ENCODE measurements around the gene SPATA19.
"Not testable (repeated sequence)": the region's sequence is repeated elsewhere in the genome, so short reads cannot be mapped to it uniquely, and the experiment has no call there.

The SPATA19 gene, protein sequence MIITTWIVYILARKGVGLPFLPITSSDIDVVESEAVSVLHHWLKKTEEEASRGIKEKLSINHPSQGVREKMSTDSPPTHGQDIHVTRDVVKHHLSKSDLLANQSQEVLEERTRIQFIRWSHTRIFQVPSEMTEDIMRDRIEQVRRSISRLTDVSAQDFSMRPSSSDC

DNA sequence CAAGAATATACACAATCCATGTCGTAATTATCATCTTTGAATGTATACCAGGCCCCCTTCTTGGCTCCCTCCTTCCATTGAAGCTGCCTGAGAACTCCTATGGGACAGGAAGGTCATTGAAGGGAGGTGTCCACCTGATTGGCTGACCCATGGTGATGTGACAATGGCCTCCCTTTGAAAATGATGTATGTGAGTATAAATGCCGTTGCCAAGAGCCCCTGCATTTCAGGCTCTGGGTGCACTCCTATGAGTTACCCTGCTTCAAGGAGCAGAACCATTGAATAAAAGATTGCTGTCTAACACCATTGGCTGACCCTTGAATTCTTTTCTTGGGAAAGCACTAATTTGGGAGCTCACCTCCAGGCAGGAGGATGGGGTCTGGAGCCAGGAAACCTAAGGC is at the start of gene SPATA19:
Gene SPATA19, minus strand, starts transcription at position 101 of the 400 bp plus-strand sequence. Its CDS starts 67 bp downstream, at position 34.
- DNase-seq = no peak

DNA sequence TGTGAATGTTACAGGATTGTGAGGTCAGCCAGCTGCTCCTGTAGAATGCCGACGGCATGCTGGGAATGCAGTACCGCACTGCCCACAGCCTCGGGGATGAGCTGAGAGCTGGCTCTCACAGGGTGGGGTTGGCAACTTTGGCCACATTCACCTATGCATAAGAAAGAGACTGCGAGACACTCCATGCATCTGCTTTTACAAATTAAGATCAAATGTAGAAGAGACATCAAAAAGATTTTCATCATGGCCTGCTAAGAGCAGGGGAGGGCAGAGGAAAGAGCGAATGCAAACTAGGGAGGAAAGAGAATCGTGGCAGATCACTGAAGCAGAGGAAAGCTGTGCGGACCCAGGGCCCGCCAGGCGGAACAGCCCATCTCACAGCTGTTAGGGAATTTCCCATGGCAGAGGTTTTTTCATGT is 49.8 kb upstream of the SPATA19 start:
- DNase-seq = no peak

DNA sequence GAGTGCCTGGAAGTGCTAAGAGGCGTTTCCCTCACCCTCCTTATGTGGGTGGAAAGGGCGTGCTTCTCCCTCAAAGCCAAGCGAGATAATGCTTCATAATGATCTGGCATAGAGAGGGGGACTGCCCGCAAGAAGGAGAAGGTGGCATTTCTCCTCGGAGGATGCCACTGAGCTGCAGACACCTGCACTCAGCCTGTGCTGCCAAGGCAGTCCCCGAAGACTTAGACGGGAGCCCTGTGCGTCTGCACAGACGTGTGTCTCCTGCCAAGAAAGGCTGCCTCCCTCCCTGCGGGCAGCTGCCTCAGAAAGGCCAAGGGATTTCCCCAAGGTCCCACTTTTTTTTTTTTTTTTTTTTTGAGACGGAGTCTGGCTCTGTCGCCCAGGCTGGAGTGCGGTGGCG is 48.1 kb upstream of the SPATA19 start:
- DNase-seq = no peak

DNA sequence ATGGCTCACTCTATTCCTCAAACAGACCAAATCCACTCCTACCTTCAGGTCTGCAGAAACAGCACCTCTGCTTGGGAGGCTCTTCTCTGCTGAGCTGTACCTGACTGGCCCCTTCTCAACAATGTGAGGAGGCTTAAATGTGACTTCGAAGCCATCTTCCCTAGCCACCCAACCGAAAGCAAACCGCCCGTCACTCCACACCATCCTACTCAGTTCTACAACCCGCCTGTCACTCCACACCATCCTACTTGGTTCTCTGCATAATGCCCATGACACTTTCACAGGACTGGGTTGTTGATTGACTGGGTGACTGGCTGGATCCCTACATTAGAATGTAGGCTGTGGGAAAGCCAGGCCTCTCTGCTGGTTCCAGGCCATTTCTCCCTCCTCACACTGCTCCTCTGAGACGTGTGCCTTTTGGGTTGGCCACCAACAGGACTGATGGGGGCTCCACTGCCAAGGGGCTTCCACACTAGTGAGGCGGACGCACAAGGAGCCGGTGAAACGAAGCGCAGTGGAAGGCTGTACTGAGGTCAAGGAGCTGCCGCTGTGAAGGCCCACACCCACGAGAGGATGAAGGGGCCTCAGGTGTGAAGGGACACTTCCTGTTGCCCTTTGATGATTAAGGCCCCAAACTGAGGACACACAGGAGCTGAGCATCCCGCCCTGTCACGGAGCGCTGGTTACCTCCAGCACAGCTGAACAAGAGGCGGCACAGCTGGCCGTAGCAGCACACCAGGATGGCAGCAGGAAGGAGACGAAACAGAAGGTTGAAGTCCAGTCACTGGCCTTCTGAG is 47.5 kb upstream of the SPATA19 start:
- DNase-seq = no peak

DNA sequence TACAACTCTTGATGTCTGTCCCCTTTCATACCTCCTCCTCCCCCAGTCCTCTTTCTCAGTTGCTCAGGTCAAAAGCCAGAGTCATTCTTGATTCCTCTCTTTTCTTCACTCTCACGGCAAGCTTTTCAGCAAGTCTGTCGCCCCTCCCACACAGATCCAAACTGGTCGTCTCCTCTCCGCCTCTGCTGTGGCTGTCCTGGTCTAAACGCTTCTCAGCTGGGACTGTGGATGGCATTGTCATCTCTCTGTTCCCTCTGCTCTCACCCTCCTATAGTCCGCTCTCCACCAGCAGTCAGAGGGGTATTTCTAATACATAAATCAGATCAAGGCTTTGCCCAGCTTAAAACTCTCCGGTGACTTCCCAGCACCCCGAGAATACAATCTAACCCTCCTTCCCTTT is 46.8 kb upstream of the SPATA19 start:
- DNase-seq = no peak

DNA sequence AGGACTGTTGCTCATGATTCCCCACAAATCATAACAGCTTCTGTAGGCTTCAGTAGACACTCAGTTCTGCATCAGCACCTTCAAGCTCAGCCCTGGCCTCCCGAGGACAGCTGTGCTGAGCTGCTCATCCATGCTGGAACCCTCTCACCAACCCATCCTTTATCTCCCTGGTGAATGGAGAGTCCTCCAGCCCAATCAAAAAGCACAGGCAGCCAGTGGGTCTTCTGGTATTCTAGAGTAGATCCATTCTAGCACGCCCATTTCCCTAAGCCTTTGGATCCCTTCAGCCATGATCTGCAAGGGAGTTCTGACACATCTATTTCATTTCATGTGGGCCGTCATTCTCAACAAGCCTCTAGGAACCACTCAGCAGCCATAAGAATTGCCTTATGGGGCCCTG is 44.6 kb upstream of the SPATA19 start:
- no peak for DNase-seq

DNA sequence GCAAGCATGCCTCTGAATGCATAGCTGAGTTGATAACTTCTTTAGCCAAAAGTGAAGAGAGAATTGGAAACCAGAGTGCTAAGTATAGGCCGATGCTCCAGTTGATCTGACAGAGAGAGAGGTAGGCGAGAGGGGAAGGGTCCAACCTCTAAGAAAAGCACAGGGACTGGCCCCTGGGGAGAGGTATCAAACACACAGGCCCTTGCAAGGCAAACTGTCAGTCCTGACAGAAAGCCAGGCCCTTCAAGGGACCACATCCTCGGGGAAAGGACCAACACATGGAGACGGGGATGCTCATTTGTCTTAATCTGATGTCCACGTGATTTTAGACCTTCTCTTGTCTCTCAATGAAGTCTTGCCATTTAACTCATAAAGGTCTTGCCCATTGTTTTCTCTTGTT is 43.9 kb upstream of the SPATA19 start:
- DNase-seq = no peak

DNA sequence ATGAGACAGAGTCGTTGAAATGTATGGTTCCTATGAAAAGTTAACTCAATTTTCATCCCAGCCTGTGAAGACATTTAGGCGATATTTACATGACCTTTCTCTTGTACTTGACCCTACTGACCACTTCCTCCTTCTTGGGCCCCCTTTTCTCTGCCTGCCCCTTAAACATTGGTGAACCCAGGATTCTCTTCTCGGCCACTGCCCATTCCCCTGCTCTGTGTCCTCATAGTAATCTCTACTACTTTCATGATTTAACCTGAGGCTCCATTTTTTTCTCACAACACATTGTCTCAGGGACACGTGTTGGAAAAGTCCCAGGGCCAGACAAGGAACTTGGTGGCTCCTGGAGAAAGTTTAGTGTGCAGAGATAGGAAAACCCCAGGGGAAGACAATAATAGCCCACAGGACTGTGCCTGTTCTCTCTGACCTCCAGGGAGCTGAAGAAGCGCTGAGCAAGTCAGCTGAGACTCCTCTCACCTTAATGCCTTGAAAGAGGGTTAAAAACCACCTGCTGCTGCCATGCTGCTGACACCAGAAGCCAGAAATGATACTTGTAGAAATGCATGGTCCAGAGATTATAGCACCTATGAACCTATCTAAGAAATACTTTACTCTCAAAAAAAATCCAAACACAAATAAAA is 42.5 kb upstream of the SPATA19 start:
- DNase-seq = no peak

DNA sequence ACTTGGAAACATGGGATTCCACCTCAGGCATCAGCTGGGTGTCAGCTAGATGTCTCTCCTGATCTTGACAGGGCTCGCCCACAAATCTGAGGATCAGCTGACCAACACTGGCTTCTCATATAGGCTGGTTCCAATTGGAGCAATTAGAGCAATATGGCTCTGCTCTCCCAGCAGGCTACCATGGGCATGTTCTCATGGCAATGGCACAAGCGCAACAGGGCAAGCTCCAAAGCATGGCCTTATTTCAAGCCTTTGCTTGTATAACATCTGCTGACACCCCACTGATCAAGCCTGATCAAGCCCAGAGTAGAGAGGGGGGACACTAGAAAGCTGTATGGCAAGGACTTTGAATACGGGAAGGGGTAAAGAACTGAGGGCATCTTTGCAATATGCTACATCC is 40.7 kb upstream of the SPATA19 start:
- no peak for DNase-seq

DNA sequence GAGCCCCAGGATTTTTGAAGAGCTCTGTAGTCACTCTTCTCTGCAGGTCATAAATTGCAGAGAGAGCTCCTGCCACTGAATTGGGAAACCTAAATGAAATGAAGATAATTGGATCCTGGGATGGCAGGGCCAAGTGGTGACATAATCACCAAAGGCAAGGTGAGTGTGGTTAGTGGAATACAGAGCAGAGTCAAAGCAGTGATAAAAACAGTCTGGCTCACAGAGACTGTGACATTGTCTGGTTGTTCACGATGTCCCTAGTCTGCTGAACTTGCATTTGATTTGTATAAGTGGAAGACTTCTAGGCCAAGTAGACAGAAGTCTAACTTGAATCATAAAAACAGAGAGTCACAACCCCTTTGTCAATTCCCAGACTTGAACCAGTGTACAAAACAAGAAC is 26.8 kb upstream of the SPATA19 start:
- no peak for DNase-seq

DNA sequence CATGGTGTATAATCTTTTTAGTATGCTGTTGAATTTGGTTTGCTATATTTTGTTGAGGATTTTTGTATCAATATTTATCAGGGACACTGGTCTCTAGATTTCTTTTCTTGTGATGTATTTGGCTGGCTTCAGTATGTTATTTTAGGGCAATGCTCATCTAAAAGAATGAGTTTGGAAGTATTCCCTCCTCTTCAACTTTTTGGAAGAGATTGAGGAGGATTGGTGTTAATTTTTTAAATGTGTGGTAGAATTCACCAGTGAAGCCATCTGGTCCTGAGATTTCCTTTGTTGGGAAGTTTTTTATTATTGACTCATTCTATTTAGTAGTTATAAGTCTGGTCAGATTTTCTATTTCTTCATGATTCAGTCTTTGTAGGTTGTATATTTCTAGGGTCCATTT is 22.1 kb upstream of the SPATA19 start:
- DNase-seq = no peak

DNA sequence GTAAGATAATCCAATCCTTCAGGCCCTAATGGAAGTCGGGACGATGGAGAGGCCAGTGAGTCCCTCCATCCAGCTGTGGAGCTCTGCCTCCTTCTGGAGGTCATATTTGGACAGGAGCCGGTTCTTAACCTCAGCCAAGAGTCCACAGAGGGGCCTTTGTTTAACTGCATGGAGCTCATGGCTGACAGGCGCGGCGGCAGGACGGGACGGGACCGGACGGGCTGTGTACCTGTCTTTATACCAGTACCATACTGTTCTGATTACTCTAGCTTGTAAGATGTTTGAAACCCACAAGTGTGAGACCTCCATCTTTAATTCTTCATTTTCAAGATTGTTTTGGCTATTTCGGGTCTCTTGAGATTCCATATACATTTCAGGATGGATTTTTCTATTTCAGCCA is 20.2 kb upstream of the SPATA19 start:
- DNase-seq = no peak

DNA sequence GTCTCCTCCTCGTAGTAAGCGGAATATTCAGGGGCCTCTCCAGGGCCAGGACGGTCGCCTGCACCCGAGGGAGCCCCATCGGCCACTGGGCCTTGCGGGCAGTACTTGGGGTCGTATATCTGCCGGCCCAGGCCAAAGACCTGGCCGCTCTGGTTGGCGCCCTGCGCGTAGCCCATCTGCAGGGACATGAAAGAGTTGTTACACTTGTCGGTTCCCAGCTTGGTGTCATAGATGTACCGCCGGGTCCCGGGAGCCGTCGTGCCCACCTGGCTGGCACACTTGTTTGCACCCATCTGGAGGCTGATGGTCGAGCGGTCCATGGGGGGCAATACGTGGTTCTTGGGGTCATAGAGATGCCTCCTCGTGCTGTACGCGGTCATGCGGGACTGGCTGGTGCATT is 19.4 kb upstream of the SPATA19 start:
- DNase-seq = no peak

DNA sequence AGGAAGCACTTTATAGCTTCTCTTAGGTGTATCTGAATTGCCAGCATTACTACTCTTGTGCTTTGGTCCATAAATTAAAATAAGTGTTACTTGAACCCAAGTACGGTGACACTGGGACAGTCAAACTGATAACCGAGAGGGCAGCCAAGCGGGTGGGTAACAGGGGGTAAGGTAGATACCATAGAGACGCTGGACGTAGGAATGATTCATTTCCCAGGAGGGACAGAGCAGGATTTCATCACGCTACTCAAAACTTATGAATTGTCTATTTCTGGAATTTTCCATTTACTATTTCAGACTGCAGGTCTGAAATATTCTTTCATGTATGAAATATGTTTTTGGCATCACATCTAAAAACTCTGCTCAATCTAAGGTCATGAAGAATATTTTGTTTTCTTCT is 14.8 kb upstream of the SPATA19 start:
- no peak for DNase-seq

DNA sequence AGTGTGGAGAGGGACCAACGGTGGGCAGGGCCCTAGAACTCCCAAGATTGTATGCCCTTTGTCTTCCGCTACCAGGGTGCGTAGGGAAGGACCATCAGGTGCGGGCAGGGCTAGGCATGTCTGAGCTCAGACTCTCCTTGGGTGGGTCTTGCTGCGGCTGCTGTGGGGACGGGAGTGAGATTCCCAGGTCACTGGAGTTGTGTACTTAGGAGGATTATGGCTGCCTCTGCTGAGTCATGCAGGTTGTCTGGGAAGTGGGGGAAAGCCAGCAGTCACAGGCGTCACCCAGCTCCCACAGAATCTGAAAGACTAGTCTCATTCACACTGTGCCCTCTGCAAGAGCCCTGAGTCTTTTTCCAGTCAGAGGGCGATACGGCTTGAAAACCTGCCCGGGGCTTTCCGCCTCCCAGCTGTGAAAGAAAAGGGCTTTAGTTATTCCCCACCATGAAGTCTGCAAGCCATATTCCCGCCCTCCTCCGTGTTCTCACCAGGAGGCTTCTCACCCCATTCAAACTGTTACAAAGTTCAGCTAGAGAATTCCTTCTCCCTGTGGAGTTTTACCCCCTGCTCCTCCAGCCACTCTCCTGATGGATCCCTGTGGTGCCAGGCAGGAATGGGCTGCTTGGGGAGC is 9.1 kb upstream of the SPATA19 start:
- not testable (repeated sequence) for DNase-seq

DNA sequence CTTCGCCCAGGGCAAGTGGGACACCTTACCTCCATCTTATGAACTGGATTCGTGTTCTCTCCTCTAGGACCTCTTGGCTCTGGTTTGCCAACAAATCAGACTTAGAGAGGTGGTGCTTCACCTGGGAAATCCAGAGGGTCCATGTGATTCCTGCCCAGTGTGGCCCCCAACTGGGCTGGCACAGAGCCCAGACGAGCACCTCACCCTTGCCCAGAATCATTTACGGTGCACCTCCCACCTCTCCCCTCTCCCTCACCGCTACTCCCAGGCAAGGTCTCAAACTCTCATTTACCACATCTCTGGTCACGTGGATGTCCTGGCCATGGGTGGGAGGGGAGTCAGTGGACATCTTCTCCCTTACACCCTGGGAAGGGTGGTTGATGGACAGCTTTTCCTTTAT is 1.1 kb downstream of the SPATA19 start:
- no peak for DNase-seq

DNA sequence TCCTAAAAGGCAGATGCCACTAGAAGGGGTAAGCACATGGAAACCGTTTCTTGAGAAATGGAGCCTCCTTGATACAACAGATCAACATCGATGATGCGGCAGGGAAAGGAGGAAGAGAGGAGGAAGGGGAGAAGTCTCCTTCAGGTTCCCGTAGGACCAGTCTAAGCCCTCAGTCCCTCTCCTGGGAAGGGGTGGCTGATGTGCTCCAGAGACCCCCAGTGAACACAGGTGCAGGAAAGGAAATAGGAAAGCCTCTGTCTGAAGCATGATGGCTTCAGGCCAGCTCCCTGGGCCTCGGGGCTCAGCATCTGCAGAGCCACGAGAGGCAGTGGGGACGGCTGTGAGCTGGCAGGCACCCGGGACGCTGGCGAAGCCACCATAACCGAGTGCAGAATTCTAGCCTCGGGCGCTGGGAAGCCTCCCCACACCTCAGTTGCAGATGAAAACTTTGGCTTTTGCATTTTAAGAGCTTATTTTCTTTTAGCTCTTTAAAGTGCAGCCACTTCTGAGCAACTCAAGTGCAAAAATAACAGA is 1.8 kb downstream of the SPATA19 start:
- DNase-seq = no peak

DNA sequence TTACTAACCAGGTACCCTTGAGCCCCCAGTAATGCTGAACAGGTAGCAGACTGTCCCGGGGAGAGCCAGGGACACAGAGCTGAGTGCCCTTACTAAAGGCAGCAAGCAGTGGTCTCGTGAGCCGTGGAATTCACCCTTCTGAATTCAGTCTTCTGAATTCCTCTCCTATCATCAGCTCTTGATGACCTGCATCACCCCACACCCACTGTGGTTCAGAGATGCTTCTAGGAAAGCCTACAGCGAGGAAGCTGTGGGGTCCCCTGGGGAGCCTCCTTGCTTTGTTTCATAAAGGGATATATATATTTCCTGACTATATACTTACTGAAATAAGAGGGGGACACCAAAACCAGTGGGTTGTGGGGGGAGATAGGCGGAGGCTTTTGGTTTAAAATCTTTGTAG is 2.6 kb downstream of the SPATA19 start:
- no peak for DNase-seq

DNA sequence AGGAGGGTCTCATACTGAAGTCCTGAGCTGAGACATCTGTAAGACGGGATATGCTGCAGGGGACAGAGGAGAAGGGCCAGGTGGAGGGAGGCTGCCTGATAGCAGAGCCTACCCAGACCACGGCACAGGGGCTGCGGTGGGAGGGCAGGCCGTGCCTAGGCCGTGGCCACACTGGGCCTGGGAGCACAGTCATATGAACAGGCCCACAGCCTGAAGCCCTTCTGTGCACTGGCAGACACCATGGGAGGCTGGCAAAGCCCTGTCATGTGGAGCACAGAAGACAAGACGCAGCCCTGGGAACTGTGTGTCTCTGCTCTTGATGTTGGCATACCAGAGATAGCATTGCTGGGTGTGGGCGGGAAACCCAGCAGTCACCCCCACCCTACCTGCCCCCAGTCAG is 3.3 kb downstream of the SPATA19 start:
- DNase-seq = no peak

DNA sequence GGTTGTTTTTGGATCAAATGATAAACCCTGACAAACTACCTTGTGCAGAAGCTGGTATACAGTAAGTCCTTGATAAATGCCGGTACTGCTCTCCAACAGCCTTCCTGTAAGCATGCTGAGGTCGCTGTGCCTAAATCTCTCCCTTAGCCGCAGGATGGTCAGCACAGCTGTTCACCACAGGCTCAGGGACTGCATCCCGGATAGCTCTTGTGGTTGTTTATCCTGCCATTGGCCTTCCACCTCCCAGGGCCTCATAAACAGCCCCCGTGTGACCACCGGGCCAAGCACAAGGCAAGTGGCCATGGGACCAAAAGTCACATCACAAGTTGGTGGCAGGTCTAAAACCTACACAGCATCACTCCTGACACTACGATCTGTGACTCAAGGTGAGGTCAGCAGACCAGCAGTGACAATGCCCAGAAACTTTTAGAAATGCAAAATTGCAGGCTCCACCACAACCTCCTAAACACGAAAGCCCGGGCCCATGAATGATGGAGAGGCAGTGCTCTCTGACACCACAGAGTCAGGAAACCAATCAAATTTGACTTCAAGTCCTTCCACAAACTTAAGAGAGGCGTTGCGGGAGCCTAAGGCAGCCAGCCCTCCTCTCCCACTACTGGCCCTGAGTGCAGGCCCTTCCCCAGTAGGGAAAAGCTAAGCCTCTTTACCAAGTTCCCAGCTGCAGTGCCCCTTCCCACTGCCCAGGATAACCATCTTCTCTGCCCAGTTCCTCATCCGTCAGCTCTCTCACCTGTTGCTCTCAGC is 3.9 kb downstream of the SPATA19 start:
- no peak for DNase-seq

DNA sequence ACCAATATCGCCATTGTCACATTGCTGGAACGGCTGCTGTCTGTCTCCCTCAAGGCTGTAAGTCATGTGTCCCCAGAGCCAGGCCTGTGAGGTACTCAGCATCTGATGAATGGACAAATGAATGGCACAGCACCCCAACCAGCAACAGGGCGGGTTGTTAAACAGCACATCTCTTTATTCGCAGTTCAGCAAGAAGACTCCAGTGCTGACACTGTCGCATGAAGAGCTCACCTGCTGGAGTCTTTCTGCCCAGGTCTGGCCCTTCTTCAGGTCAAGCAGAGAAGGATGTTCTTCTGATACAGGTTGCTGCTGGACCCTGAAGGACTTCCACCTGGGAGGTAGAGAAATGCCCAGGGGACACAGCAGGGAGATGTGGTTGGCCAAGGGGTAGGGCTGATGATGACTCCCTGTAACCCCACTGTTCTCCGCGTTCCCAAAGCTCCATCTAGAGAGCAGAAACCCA is 4.8 kb downstream of the SPATA19 start:
- DNase-seq = no peak
